WTC11 (cell line): ENCODE measurements around the gene MAP6.

Source experiments
- FOXK1 ChIP-seq: sonication (generic); formaldehyde crosslinking; IDR thresholded peaks from 2 replicates; pipeline ENCODE4 v1.8.0; 2022; ENCODE audit warnings: mild to moderate bottlenecking, moderate library complexity, missing genetic modification reagents
- NR2C2 ChIP-seq: sonication (generic); formaldehyde crosslinking; IDR thresholded peaks from 2 replicates; pipeline ENCODE4 v1.8.0; 2022; ENCODE audit warnings: mild to moderate bottlenecking, missing genetic modification reagents
- TCF7 ChIP-seq: sonication (generic); formaldehyde crosslinking; IDR thresholded peaks from 2 replicates; pipeline ENCODE4 v1.8.0; 2022; ENCODE audit warnings: mild to moderate bottlenecking, low read depth, missing genetic modification reagents, moderate library complexity
- TP53 ChIP-seq: sonication (generic); formaldehyde crosslinking; IDR thresholded peaks from 2 replicates; pipeline ENCODE4 v1.8.1; 2023; ENCODE audit warnings: mild to moderate bottlenecking, missing genetic modification reagents
- TF ChIP-seq, protein P1 (sequence below): fragments of 200-600 bp; IDR thresholded peaks from 2 replicates; pipeline ENCODE4 v1.8.0; 2022; ENCODE audit warnings: antibody characterized with exemption
- TF ChIP-seq, protein P2 (sequence below): sonication (generic); formaldehyde crosslinking; IDR thresholded peaks from 2 replicates; pipeline ENCODE4 v1.8.1; 2022; ENCODE audit warnings: low read depth, missing genetic modification reagents, borderline replicate concordance

DNA sequence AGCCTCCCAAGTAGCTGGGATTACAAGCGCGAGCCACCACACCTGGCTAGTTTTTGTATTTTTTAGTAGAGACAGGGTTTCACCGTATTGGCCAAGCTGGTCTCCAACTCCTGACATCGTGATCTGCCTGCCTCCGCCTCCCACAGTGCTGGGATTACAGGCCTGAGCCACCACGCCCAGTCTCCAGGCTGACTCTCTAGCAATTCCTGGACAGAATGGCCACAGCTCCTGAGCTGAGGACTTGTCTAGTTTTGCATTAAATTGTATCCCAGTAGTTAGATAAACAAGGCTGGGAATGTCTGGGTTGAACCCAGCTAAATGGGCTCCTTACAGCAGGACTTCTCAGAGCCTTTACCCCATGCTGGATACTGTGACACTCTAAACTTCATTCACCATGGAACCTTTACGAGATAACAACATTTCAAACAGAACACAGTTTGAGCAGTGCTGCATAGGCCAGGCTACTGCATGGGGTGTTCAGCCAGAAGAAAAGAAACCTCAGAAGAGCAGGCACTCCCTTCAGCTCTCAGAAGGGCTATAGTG lies 34.9 kb upstream of the MAP6 start:
- TF ChIP-seq TCF7 (CRISPR knock-in tag): no peak
- TF ChIP-seq, protein P1, sequence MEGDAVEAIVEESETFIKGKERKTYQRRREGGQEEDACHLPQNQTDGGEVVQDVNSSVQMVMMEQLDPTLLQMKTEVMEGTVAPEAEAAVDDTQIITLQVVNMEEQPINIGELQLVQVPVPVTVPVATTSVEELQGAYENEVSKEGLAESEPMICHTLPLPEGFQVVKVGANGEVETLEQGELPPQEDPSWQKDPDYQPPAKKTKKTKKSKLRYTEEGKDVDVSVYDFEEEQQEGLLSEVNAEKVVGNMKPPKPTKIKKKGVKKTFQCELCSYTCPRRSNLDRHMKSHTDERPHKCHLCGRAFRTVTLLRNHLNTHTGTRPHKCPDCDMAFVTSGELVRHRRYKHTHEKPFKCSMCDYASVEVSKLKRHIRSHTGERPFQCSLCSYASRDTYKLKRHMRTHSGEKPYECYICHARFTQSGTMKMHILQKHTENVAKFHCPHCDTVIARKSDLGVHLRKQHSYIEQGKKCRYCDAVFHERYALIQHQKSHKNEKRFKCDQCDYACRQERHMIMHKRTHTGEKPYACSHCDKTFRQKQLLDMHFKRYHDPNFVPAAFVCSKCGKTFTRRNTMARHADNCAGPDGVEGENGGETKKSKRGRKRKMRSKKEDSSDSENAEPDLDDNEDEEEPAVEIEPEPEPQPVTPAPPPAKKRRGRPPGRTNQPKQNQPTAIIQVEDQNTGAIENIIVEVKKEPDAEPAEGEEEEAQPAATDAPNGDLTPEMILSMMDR: no peak
- TF ChIP-seq TP53 (CRISPR knock-in tag): no peak
- no peak for TF ChIP-seq FOXK1
- TF ChIP-seq, protein P2, sequence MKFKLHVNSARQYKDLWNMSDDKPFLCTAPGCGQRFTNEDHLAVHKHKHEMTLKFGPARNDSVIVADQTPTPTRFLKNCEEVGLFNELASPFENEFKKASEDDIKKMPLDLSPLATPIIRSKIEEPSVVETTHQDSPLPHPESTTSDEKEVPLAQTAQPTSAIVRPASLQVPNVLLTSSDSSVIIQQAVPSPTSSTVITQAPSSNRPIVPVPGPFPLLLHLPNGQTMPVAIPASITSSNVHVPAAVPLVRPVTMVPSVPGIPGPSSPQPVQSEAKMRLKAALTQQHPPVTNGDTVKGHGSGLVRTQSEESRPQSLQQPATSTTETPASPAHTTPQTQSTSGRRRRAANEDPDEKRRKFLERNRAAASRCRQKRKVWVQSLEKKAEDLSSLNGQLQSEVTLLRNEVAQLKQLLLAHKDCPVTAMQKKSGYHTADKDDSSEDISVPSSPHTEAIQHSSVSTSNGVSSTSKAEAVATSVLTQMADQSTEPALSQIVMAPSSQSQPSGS (CRISPR knock-in tag): no peak
- no peak for TF ChIP-seq NR2C2
